ENCODE data around the gene SLC13A5.

DNA sequence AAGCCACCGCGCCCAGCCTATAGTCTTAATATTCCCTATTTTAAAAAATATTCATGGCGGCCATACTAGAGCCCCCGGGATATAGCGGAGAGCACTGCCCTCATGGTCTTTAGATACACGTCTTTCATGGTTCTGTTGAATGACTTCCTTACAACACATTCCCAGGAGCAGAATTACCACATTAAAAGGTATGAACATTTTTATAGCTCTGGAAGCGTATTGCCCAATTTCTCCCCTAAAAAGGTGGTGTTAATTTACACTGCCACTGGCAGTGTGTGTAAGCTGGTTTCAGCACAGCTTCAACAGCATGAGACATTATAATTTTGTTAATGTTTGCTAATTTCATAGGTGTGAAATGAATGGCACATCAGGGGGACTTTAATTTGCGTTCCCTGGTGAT, 42.6 kb downstream of the SLC13A5 start:
- TF ChIP-seq POLR2A (IDR thresholded peaks at IDR 0.05; ENCODE audit: low read depth, low read length) (no peak), TAF1 (IDR thresholded peaks at IDR 0.05; ENCODE audit: borderline replicate concordance, low read depth, low read length) (no peak)

All from GM12892 (cell line).